HepG2 (cell line): ENCODE results near the gene ZNF544. TPM values are rescaled to one million over a fixed set of nuclear protein-coding genes. Genes with fewer than 3 reads are reported as not detected.

Experiments
- ATAC-seq: fragments of 200-7000 bp; cut with Tn5 transposase; 3 replicates; pipeline ENCODE4 v1.9.1; 2020; ENCODE audit warnings: mild to moderate bottlenecking, moderate library complexity
- BruUV-seq: library from RNA; stranded (reverse); fragments of 400-500 nt; replicated peaks from 2 replicates; lab custom pipeline; 2021; lab: Mats Ljungman, UMichigan
- CTCF ChIA-PET: fragments of 300-600 bp; formaldehyde crosslinking; extraction: SDS; loops from one replicate; lab custom pipeline; 2021; ENCODE audit warnings: low total read pairs, inconsistent platforms, low intra/inter-chr PET ratio; lab: Yijun Ruan, JAX
- POLR2A ChIA-PET: fragments of 350-600 bp; sonication (Branson Sonifier 250); formaldehyde crosslinking; loops from one replicate; lab custom pipeline; 2020; ENCODE audit warnings: antibody characterized with exemption, inconsistent platforms; lab: Yijun Ruan, JAX
- DNase-seq: peaks from one replicate; pipeline ENCODE4 v3.0.0-alpha.2; 2015; ENCODE audit warnings: low spot score
- FAIRE-seq: peaks from 3 replicates; lab custom pipeline; 2011; peaks lifted over from hg19 to GRCh38; lab: Jason Lieb, UNC
- H2AFZ ChIP-seq: one replicate; pipeline ENCODE4 v1.6.1; 2011; ENCODE audit warnings: low read length, inconsistent platforms
- H3K27ac ChIP-seq: fragments of 300-600 bp; 3 replicates; pipeline ENCODE4 v1.8.0; 2011; ENCODE audit warnings: mixed run types, mild to moderate bottlenecking, mixed read lengths, low read length, inconsistent platforms; ENCODE audit not compliant: insufficient read depth; ENCODE audit errors: extremely low read length
- H3K27me3 ChIP-seq, 2 experiments: fragments of 200-600 bp in 1 of 2; 2 replicates in 1 of 2; 3 replicates in 1 of 2; pipeline versions ENCODE4 v1.6.0 to v1.8.0; 2011; ENCODE audit warnings: low read length in 2 of 2, mild to moderate bottlenecking in 2 of 2, moderate library complexity in 2 of 2, inconsistent platforms in 1 of 2; ENCODE audit not compliant: insufficient read depth in 2 of 2, control insufficient read depth in 1 of 2
- H3K36me3 ChIP-seq, 2 experiments: fragments of 200-600 bp in 1 of 2; replicated peaks in 1 of 2; 2 replicates in 1 of 2; 3 replicates in 1 of 2; pipeline versions ENCODE4 v1.5.1 to v1.8.0; 2011; ENCODE audit warnings: low read length in 2 of 2, inconsistent platforms in 1 of 2; ENCODE audit not compliant: insufficient read depth in 2 of 2, control insufficient read depth in 1 of 2
- H3K4me1 ChIP-seq: 2 replicates; pipeline ENCODE4 v1.5.1; 2012; ENCODE audit warnings: low read length, inconsistent platforms; ENCODE audit not compliant: insufficient read depth
- H3K4me2 ChIP-seq: 2 replicates; pipeline ENCODE4 v1.6.0; 2011; ENCODE audit warnings: low read depth, low read length, inconsistent platforms
- H3K4me3 ChIP-seq, 3 experiments: fragments of 200-600 bp in 1 of 3; sonication (generic), shearing (Covaris generic) in 1 of 3; replicated peaks in 1 of 3; 2 replicates each; pipeline ENCODE4 v1.5.1; 2011 to 2016; ENCODE audit warnings: low read length in 3 of 3, inconsistent platforms in 2 of 3, low read depth in 2 of 3, mild to moderate bottlenecking in 2 of 3, control low read depth in 1 of 3, mixed read lengths in 1 of 3; ENCODE audit not compliant: insufficient read depth in 1 of 3
- H3K79me2 ChIP-seq: one replicate; pipeline ENCODE4 v1.6.1; 2011; ENCODE audit warnings: low read length, inconsistent platforms; ENCODE audit not compliant: insufficient read depth
- H3K9ac ChIP-seq: 2 replicates; pipeline ENCODE4 v1.6.0; 2011; ENCODE audit warnings: mild to moderate bottlenecking, low read depth, low read length, inconsistent platforms; ENCODE audit not compliant: insufficient read depth
- H3K9me3 ChIP-seq: 2 replicates; pipeline ENCODE4 v1.5.1; 2012; ENCODE audit warnings: mild to moderate bottlenecking, low read length
- H4K20me1 ChIP-seq: 2 replicates; pipeline ENCODE4 v1.6.0; 2011; ENCODE audit warnings: inconsistent platforms, mild to moderate bottlenecking, low read length, moderate library complexity; ENCODE audit not compliant: insufficient read depth
- AGO2 ChIP-seq: fragments of 200-400 bp; formaldehyde crosslinking; optimal IDR thresholded peaks from 2 replicates; pipeline ENCODE3; 2017; ENCODE audit warnings: mild to moderate bottlenecking, low read depth, low read length, moderate library complexity
- CEBPB ChIP-seq: IDR thresholded peaks from 2 replicates; pipeline ENCODE4 v1.6.1; 2011; ENCODE audit warnings: low read depth, low read length, improper control_type of control experiment, borderline replicate concordance
- CENPX ChIP-seq: sonication (generic); formaldehyde crosslinking; IDR thresholded peaks from 2 replicates; pipeline ENCODE4 v1.9.0; 2021; ENCODE audit warnings: mild to moderate bottlenecking, missing genetic modification reagents, moderate library complexity
- SMARCE1 ChIP-seq: fragments of 450-650 bp; IDR thresholded peaks from 2 replicates; pipeline ENCODE4 v1.6.1; 2017; ENCODE audit warnings: borderline replicate concordance
- ZNF253 ChIP-seq: sonication (generic); formaldehyde crosslinking; IDR thresholded peaks from 2 replicates; pipeline ENCODE4 v1.8.0; 2022; ENCODE audit warnings: mild to moderate bottlenecking, missing genetic modification reagents, borderline replicate concordance
- ZNF274 ChIP-seq: sonication (generic); formaldehyde crosslinking; IDR thresholded peaks from 2 replicates; pipeline ENCODE4 v1.5.1; 2020; ENCODE audit warnings: mild to moderate bottlenecking, missing genetic modification reagents
- WGBS: methylation state at CpG from one replicate; pipeline ENCODE4 v1.1.6; 2017; ENCODE audit warnings: low lambda C conversion rate; 5-methylcytosine and 5-hydroxymethylcytosine counted together
- in situ Hi-C: cut with HindIII; loops from 2 replicates; pipeline ENCODE4 v1.10.0; 2017; ENCODE audit warnings: low pct_unique_long_range_greater_than_20kb; ENCODE audit not compliant: extremely low pct_ligation_motif_present
- intact Hi-C: fragments of 100-400 bp; cut with micrococcal nuclease; formaldehyde crosslinking; loops from one replicate; pipeline ENCODE4 v1.10.0; 2022; ENCODE audit not compliant: unreplicated experiment
- polyA plus RNA-seq, 8 experiments: library from polyadenylated mRNA; depleted of rRNA in 3 of 8; stranded (reverse) in 7 of 8; unstranded in 1 of 8; fragments of >200 nt; fragmentation: Illumina TruSeq in 4 of 8; extraction: Trizol in 4 of 8; gene quantifications; 2 replicates each; pipeline versions ENCODE4 v1.2.1 to v1.2.3, GENCODE V29; 2011 to 2016; ENCODE audit warnings: low read depth in 4 of 8, missing spikeins in 1 of 8, mixed read lengths in 1 of 8; ENCODE audit not compliant: insufficient read depth in 1 of 8
- total RNA-seq, 5 experiments: library from RNA; depleted of rRNA; stranded (reverse); fragments of >200 nt; fragmentation: Illumina TruSeq; extraction: Trizol; gene quantifications; 2 replicates each; pipeline ENCODE4 v1.2.3, GENCODE V29; 2016; ENCODE audit warnings: low read depth in 1 of 5

ZNF544 gene
- total and polyA plus RNA-seq, 2 of the 13 experiments (the other 11 are each of a cell fraction or from before 2014, with no cell fraction given) = 13.1 to 17.0 TPM

DNA sequence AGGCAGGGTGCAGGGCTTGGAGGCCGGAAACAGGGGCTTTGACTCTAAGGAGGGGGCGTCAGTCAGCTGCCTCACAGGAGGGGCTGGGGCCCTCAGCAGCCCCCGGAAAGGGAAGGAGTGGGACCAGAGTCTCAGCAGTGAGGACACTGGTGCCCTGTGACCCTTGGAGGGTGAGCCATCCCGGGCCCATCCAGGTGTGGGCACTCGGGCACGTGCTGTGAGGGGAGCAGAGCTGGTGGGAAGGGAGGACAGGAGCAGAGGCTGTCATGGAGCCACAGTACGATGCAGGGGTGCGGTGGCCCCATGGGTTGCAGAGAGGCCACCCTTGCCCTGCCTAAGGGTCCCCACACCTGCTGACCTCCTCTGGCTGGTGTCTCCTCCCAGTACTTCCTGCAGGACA lies 19.1 kb upstream of the ZNF544 start:
- Histone ChIP-seq H3K79me2 (no peaks in the 10 kb centered on the region), H3K4me2 (no peak overlapping the region), H3K27me3 (no peaks in the 10 kb centered on the region), H3K27ac (no peak overlapping the region), H3K4me1 (no peaks in the 10 kb centered on the region), H3K4me3 (no peak overlapping the region), H2AFZ (no peak overlapping the region), H3K9ac (no peak overlapping the region), H3K9me3 (peaks cover 100% of the 10 kb centered on the region), H4K20me1 (no peaks in the 10 kb centered on the region), H3K36me3 (peaks cover 60 to 91% of the 10 kb centered on the region in 2 experiments)
- no TSS peak for BruUV-seq
- ChIA-PET POLR2A (no interaction called here), CTCF (no interaction called here)
- ATAC-seq (no peak), DNase-seq (no peak), FAIRE-seq (no peak)
- TF ChIP-seq AGO2 (peak; percentile 39), ZNF253 (CRISPR knock-in tag) (no peak), CENPX (CRISPR knock-in tag) (no peak)
- intact Hi-C loops (no loop called here), in situ Hi-C loops (no loop called here)
- 96% methylated on average over 6 of the region's 8 CpGs for WGBS

DNA sequence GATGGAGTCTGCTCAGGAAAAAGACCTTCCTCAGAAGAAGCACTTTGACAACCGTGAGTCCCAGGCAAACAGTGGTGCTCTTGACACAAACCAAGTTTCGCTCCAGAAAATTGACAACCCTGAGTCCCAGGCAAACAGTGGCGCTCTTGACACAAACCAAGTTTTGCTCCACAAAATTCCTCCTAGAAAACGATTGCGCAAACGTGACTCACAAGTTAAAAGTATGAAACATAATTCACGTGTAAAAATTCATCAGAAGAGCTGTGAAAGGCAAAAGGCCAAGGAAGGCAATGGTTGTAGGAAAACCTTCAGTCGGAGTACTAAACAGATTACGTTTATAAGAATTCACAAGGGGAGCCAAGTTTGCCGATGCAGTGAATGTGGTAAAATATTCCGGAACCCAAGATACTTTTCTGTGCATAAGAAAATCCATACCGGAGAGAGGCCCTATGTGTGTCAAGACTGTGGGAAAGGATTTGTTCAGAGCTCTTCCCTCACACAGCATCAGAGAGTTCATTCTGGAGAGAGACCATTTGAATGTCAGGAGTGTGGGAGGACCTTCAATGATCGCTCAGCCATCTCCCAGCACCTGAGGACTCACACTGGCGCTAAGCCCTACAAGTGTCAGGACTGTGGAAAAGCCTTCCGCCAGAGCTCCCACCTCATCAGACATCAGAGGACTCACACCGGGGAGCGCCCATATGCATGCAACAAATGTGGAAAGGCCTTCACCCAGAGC lies 16.2 kb upstream of the ZNF544 start:
- peak; percentile 100 for TF ChIP-seq ZNF274
- TF ChIP-seq CEBPB = peak; percentile 61
- TF ChIP-seq SMARCE1 = no peak
- H4K20me1 ChIP-seq = no peaks in the 10 kb centered on the region
- H3K4me1 ChIP-seq = no peaks in the 10 kb centered on the region
- 97% methylated on average over 17 of the region's 17 CpGs for WGBS
- H3K9me3 ChIP-seq = peaks cover 100% of the 10 kb centered on the region
- H2AFZ ChIP-seq = no peak overlapping the region
- no peak for FAIRE-seq
- no peak overlapping the region for H3K4me2 ChIP-seq
- H3K9ac ChIP-seq = no peak overlapping the region
- peaks cover 47 to 62% of the 10 kb centered on the region in 2 experiments for H3K36me3 ChIP-seq
- H3K79me2 ChIP-seq = no peaks in the 10 kb centered on the region
- no peak overlapping the region for H3K27ac ChIP-seq
- no peaks in the 10 kb centered on the region for H3K27me3 ChIP-seq
- TSS peak; percentile 36 for BruUV-seq
- no peak for DNase-seq
- no peak overlapping the region for H3K4me3 ChIP-seq
- intact Hi-C loops (no loop called here), in situ Hi-C loops (no loop called here)
- ATAC-seq = no peak
- ChIA-PET POLR2A (no interaction called here), CTCF (no interaction called here)
